GM23338 (cell line): ENCODE results near the gene CHN1.

Experiments used
- CREB1 ChIP-seq: fragments of 250-450 bp; sonication (Bioruptor Pico); IDR thresholded peaks from 2 replicates; pipeline ENCODE4 v1.5.0; 2020; ENCODE audit warnings: low read depth, mild to moderate bottlenecking, moderate library complexity
- EZH2 ChIP-seq: fragments of 200-600 bp; sonication (generic); IDR thresholded peaks from one replicate; pipeline ENCODE4 v1.8.0; 2017; ENCODE audit warnings: antibody characterized with exemption, mild to moderate bottlenecking, low read depth; ENCODE audit not compliant: unreplicated experiment
- EZH2phosphoT487 ChIP-seq: fragments of 200-600 bp; sonication (generic); IDR thresholded peaks from one replicate; pipeline ENCODE4 v1.8.1; 2018; ENCODE audit warnings: antibody characterized with exemption; ENCODE audit not compliant: unreplicated experiment
- JUNB ChIP-seq: IDR thresholded peaks from one replicate; pipeline ENCODE4 v1.6.1; 2016; ENCODE audit warnings: antibody characterized with exemption; ENCODE audit not compliant: unreplicated experiment
- POLR2AphosphoS5 ChIP-seq: IDR thresholded peaks from 2 replicates; pipeline ENCODE4 v1.6.1; 2016; ENCODE audit warnings: antibody characterized with exemption, low read depth
- REST ChIP-seq: IDR thresholded peaks from one replicate; pipeline ENCODE4 v1.6.1; 2018; ENCODE audit warnings: antibody characterized with exemption; ENCODE audit not compliant: unreplicated experiment
- STAT1 ChIP-seq: IDR thresholded peaks from one replicate; pipeline ENCODE4 v1.6.1; 2016; ENCODE audit warnings: antibody characterized with exemption; ENCODE audit not compliant: unreplicated experiment
- ZNF331 ChIP-seq: fragments of 250-450 bp; sonication (Bioruptor Pico); IDR thresholded peaks from 2 replicates; pipeline ENCODE4 v1.5.0; 2020; ENCODE audit warnings: low read depth, mild to moderate bottlenecking, moderate library complexity
- TF ChIP-seq, protein P1 (sequence below), 2 experiments: fragments of 200-600 bp in 1 of 2; sonication (generic) in 1 of 2; conservative IDR thresholded peaks; 2 replicates each; pipeline versions ENCODE4 v1.5.1 to v1.6.1; 2016 to 2017; ENCODE audit warnings: antibody characterized with exemption in 2 of 2, low read depth in 2 of 2, mild to moderate bottlenecking in 2 of 2, moderate library complexity in 1 of 2
- TF ChIP-seq, protein P2 (sequence below): fragments of 250-450 bp; sonication (Bioruptor Pico); IDR thresholded peaks from 2 replicates; pipeline ENCODE4 v1.5.0; 2020; ENCODE audit warnings: mild to moderate bottlenecking, moderate library complexity
- TF ChIP-seq, protein P3 (sequence below): IDR thresholded peaks from 2 replicates; pipeline ENCODE4 v1.6.1; 2016; ENCODE audit warnings: antibody characterized with exemption

DNA sequence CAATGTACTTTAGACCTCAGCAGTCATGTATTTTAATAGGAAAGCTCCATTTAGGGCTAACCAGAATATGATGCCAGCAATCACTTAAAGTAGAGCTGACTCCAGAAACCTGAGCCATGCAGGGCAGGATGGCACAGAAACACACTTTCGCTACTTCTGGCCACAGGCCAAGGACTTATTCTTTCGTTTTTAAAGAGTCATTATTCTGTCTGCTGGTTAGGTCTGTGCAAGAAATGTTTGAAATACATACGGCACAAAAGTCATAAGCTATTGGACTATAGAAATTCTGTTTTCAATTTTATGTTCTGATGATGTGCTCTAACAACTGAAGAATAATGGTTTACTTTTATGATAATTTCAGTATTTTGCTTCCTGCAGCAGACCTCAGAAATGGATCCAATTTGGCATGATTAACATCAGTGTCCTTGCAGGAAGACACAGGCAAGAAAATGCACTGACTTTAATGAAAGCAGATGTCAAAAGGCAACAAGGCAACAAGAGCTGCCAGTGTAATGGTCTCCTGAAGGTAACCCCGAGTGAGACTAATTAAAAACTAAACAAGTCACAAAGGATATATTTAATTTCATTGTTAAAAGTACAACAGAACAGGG is 126.5 kb downstream of the CHN1 start:
- TF ChIP-seq, protein P1, sequence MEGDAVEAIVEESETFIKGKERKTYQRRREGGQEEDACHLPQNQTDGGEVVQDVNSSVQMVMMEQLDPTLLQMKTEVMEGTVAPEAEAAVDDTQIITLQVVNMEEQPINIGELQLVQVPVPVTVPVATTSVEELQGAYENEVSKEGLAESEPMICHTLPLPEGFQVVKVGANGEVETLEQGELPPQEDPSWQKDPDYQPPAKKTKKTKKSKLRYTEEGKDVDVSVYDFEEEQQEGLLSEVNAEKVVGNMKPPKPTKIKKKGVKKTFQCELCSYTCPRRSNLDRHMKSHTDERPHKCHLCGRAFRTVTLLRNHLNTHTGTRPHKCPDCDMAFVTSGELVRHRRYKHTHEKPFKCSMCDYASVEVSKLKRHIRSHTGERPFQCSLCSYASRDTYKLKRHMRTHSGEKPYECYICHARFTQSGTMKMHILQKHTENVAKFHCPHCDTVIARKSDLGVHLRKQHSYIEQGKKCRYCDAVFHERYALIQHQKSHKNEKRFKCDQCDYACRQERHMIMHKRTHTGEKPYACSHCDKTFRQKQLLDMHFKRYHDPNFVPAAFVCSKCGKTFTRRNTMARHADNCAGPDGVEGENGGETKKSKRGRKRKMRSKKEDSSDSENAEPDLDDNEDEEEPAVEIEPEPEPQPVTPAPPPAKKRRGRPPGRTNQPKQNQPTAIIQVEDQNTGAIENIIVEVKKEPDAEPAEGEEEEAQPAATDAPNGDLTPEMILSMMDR (conservative IDR thresholded peaks at IDR 0.05; ENCODE audit: low read depth in 2 of 2) = no peak
- TF ChIP-seq, protein P2, sequence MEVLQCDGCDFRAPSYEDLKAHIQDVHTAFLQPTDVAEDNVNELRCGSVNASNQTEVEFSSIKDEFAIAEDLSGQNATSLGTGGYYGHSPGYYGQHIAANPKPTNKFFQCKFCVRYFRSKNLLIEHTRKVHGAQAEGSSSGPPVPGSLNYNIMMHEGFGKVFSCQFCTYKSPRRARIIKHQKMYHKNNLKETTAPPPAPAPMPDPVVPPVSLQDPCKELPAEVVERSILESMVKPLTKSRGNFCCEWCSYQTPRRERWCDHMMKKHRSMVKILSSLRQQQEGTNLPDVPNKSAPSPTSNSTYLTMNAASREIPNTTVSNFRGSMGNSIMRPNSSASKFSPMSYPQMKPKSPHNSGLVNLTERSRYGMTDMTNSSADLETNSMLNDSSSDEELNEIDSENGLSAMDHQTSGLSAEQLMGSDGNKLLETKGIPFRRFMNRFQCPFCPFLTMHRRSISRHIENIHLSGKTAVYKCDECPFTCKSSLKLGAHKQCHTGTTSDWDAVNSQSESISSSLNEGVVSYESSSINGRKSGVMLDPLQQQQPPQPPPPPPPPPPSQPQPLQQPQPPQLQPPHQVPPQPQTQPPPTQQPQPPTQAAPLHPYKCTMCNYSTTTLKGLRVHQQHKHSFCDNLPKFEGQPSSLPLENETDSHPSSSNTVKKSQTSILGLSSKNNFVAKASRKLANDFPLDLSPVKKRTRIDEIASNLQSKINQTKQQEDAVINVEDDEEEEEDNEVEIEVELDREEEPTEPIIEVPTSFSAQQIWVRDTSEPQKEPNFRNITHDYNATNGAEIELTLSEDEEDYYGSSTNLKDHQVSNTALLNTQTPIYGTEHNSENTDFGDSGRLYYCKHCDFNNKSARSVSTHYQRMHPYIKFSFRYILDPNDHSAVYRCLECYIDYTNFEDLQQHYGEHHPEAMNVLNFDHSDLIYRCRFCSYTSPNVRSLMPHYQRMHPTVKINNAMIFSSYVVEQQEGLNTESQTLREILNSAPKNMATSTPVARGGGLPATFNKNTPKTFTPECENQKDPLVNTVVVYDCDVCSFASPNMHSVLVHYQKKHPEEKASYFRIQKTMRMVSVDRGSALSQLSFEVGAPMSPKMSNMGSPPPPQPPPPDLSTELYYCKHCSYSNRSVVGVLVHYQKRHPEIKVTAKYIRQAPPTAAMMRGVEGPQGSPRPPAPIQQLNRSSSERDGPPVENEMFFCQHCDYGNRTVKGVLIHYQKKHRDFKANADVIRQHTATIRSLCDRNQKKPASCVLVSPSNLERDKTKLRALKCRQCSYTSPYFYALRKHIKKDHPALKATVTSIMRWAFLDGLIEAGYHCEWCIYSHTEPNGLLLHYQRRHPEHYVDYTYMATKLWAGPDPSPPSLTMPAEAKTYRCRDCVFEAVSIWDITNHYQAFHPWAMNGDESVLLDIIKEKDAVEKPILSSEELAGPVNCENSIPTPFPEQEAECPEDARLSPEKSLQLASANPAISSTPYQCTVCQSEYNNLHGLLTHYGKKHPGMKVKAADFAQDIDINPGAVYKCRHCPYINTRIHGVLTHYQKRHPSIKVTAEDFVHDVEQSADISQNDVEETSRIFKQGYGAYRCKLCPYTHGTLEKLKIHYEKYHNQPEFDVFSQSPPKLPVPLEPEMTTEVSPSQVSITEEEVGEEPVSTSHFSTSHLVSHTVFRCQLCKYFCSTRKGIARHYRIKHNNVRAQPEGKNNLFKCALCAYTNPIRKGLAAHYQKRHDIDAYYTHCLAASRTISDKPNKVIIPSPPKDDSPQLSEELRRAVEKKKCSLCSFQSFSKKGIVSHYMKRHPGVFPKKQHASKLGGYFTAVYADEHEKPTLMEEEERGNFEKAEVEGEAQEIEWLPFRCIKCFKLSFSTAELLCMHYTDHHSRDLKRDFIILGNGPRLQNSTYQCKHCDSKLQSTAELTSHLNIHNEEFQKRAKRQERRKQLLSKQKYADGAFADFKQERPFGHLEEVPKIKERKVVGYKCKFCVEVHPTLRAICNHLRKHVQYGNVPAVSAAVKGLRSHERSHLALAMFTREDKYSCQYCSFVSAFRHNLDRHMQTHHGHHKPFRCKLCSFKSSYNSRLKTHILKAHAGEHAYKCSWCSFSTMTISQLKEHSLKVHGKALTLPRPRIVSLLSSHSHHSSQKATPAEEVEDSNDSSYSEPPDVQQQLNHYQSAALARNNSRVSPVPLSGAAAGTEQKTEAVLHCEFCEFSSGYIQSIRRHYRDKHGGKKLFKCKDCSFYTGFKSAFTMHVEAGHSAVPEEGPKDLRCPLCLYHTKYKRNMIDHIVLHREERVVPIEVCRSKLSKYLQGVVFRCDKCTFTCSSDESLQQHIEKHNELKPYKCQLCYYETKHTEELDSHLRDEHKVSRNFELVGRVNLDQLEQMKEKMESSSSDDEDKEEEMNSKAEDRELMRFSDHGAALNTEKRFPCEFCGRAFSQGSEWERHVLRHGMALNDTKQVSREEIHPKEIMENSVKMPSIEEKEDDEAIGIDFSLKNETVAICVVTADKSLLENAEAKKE (CRISPR knock-in tag) = no peak
- TF ChIP-seq REST = no peak
- no peak for TF ChIP-seq CREB1
- no peak for TF ChIP-seq POLR2AphosphoS5
- TF ChIP-seq EZH2 = no peak
- no peak for TF ChIP-seq EZH2phosphoT487
- TF ChIP-seq, protein P3, sequence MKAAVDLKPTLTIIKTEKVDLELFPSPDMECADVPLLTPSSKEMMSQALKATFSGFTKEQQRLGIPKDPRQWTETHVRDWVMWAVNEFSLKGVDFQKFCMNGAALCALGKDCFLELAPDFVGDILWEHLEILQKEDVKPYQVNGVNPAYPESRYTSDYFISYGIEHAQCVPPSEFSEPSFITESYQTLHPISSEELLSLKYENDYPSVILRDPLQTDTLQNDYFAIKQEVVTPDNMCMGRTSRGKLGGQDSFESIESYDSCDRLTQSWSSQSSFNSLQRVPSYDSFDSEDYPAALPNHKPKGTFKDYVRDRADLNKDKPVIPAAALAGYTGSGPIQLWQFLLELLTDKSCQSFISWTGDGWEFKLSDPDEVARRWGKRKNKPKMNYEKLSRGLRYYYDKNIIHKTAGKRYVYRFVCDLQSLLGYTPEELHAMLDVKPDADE = no peak
- no peak for TF ChIP-seq ZNF331 (CRISPR knock-in tag)
- no peak for TF ChIP-seq STAT1
- TF ChIP-seq JUNB = no peak
